Measurements from ENCODE around the gene PRDM15. TPM values are rescaled to one million over a fixed set of nuclear protein-coding genes. Genes with fewer than 3 reads are reported as not detected.

Gene PRDM15
- total RNA-seq, 1 experiment from 2014 or later, result 9.9 TPM

DNA sequence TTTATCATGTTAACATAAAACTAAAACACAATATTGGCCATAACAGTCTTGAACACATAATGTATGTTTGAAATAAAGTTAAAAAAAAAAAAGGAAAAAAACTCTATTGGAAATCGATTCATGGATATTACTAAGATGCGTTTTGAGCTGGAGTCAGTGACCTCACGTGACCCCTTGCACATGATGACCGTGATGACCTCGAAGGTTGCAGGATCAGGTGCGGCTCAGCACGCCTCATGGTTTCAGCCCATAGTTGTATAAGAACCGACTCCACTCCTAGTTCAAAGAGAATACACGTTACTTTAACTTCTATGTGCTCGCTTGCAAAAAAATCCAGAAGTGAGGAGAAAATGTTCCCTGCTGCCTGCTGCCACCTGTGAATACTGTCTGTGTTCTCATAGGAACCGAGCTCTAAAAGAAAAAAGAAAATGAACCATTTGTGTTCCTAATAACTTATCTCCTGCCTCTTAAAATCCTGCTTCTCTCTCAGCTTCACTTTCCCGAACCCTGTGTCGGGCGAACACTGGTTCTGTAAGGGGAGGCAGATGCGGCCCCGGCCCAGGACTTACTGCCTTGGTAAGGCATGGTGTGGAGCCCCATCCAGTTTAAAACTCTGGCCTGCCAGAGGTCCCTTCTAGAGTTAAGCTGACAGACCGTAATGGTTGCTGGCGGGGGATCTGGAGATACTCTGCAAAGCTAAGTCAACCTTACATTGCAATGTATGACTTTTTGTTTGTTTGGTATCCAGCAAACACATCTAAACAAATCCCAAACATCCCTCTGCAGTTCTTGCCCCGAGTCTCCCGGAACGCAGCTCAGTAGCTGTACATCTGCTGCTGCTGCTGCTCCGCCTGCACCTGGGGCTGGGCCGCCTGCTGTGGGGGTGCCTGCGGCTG lies 78.5 kb downstream of the PRDM15 start:
- H3K9me3 Mint-ChIP-seq, result no peaks in the 10 kb centered on the region; a peak in 1 of 5 replicates
- no CpG with 5 or more reads among the region's 24 CpGs for WGBS (ENCODE audit: extremely low coverage, insufficient read length, low lambda C conversion rate)
- Histone ChIP-seq H3K23me2 (ENCODE audit: insufficient read length, low read depth, low read length, poor library complexity, severe bottlenecking) (no peaks in the 10 kb centered on the region), H2BK120ac (ENCODE audit: low read depth, low read length, poor library complexity, severe bottlenecking) (no peak overlapping the region), H4K8ac (replicated peaks; ENCODE audit: insufficient read length, low read depth, low read length) (no peak overlapping the region), H3T11ph (ENCODE audit: low read length) (no peak overlapping the region), H3K4me2 (ENCODE audit: insufficient read depth, insufficient read length, low read length) (no peak overlapping the region), H2BK5ac (ENCODE audit: insufficient read length, low read length) (no peak overlapping the region), H3K23ac (ENCODE audit: insufficient read length, low read depth, low read length) (no peak overlapping the region), H3K4me1 (ENCODE audit: insufficient read depth, low read length) (no peaks in the 10 kb centered on the region), H3K9ac (ENCODE audit: extremely low read depth, insufficient read length, low read length) (no peak overlapping the region), H4K5ac (ENCODE audit: insufficient read length, low read depth, low read length) (no peak overlapping the region), H3K9me3 (ENCODE audit: control insufficient read depth, low read depth, low read length) (no peaks in the 10 kb centered on the region), H3K4ac (ENCODE audit: low read depth, low read length) (no peak overlapping the region), H4K20me1 (ENCODE audit: control insufficient read depth, insufficient read depth, insufficient read length) (no peaks in the 10 kb centered on the region), H3K27me3 (ENCODE audit: insufficient read depth, low read length) (no peaks in the 10 kb centered on the region), H3K14ac (ENCODE audit: insufficient read depth, low read length) (no peak overlapping the region), H3K79me2 (ENCODE audit: insufficient read depth, low read length) (0 out of 2 replicates have a peak, but pooled peaks cover 2% of the 10 kb centered on the region), H3K56ac (ENCODE audit: insufficient read length, low read depth, low read length) (no peak overlapping the region), H2AFZ (ENCODE audit: low read length) (no peak overlapping the region), H2BK12ac (ENCODE audit: insufficient read length, low read depth, low read length) (no peak overlapping the region), H2AK5ac (ENCODE audit: insufficient read length, low read length) (no peak overlapping the region), H3K27ac (ENCODE audit: insufficient read length, low read depth, low read length) (no peak overlapping the region), H2BK20ac (ENCODE audit: low read depth, low read length, poor library complexity, severe bottlenecking) (no peak overlapping the region), H4K91ac (ENCODE audit: insufficient read length, low read depth, low read length) (no peak overlapping the region), H3K79me1 (ENCODE audit: insufficient read depth, low read depth, low read length, poor library complexity, severe bottlenecking) (no peaks in the 10 kb centered on the region), H3K18ac (ENCODE audit: insufficient read length, low read depth, low read length) (no peak overlapping the region), H2BK15ac (ENCODE audit: low read depth, low read length) (no peak overlapping the region)
- no peak for TF ChIP-seq CTCF (conservative IDR thresholded peaks at IDR 0.05)
- peaks cover 11 to 51% (median 41%) of the 10 kb centered on the region in 3 experiments for H3K36me3 Mint-ChIP-seq (ENCODE audit: insufficient read depth in 1 of 3, low read depth in 3 of 3)
- H3K4me1 Mint-ChIP-seq, result peaks cover 9 to 10% of the 10 kb centered on the region in 2 experiments
- peak overlapping the region in 1 of 3 experiments; percentile 78; a peak in 1 of 7 replicates for H3K27ac Mint-ChIP-seq
- H3K4me3 Mint-ChIP-seq, result no peak overlapping the region
- H3K27me3 Mint-ChIP-seq (ENCODE audit: low read depth), result no peaks in the 10 kb centered on the region
- no peak for DNase-seq

Measured in H9 (cell line).